Activated CD8-positive, alpha-beta memory T cell treated with anti-CD3 and anti-CD28 coated beads for 48 hours (primary cell): ENCODE results near the gene SNX25.
"Not testable (repeated sequence)": the region's sequence is repeated elsewhere in the genome, so short reads cannot be mapped to it uniquely, and the experiment has no call there.

Experiments
- DNase-seq, 3 experiments: peaks; one replicate each; pipeline ENCODE4 v3.0.0-alpha.2; 2020; ENCODE audit warnings: low read depth in 2 of 3, low spot score in 2 of 3

Gene SNX25

GRCh38 chr4:185298728-185299430 lies 89.5 kb downstream of the SNX25 start:
- DNase-seq: no peak

DNA sequence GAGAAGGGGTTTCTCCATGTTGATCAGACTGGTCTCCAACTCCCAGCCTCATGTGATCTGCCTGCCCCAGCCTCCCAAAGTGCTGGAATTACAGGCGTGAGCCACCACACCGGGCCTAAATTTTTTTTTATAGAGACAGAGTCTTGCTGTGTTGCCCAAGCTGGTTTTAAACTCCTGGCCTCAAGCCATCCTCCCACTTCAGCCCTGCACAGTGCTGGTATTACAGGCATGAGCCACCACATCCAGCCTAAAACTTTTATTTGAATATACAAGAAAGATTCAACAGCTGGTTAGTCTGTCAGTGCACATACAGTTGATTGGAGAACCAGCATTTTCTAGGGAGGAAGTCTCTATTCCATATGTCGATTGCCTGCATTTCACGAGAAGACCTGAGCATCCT lies 95.1 kb downstream of the SNX25 start:
- no peak for DNase-seq

- no peak for DNase-seq
Measured at GRCh38 chr4:185304944-185305690, 95.7 kb downstream of the SNX25 start.

DNA sequence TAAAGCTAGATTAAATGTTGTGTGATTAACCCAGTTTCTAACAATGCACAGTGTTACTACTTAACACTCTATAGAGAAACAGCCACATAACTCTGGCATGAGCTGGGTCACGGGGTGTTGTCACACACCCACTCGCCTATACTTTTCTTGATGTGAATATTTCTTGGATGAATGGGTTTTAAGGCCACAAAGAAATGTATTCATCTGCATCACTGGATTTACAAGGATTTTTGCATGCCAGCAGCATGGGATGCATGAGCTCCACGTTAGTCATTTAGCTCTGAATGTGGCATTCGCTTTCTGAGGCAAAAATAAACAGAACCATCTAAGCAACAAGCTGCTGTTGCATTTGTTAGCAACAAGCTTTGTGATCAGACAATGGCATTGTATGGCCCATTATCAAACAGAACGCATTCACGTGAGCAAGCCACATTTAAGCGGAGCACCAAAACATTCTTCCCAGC lies 96.6 kb downstream of the SNX25 start:
- DNase-seq: no peak

GRCh38 chr4:185307136-185307950 lies 97.9 kb downstream of the SNX25 start:
- DNase-seq: no peak

DNA sequence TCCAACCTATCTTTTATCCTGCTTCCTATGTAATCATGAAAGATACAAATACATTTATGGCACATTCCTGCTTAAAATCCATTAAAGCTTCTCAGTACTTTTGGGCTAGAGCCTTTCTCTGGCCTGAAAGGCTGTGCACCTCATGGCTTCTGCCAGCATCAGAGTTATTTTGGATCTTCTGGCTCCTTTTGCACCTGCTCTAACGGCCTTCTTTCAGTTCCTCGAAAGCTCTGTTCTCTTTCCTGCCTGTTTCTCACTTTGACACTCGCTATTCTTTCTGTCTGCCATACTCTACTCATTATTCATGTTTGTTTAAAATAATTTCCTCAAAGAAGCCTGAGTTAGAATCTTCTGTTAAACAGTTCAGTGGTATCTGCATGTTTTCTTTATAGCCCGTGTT lies 100.4 kb downstream of the SNX25 start:
- no peak for DNase-seq

DNA sequence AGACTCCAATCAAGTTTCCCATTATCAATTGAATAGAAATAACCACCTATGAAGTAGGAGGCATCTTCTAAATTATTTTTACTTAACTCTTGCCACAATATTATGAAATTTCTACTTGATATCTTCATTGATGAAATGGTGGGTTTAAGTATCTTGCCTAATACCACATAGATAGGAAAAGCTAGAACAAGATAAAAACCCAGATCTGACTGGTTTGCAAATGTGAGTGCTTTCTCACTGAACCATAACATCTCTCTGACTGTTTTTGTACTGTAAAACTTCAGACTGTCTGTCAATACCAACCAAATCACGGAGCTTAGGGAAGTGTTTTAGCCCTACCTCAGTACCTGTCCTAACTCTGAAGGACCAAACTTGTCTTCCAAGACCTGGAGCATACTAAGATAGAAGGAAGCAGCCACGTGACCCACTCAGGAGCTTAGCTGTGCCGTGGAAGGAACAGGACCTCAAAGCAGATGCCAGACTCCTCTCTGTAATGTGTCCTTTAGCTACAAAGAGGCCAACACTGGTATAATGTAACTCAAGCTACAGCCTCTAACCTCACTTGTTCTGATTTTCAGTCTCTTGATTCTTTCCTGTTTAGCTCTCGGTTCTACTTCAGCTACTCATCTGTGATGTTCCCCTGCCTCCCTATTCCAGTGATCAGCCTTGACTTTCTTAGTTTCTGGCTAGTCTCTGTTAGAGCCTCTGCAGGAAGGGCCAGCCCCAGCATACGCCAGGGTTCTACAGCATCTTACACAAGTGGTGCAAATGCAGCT lies 101.9 kb downstream of the SNX25 start:
- no peak for DNase-seq

DNA sequence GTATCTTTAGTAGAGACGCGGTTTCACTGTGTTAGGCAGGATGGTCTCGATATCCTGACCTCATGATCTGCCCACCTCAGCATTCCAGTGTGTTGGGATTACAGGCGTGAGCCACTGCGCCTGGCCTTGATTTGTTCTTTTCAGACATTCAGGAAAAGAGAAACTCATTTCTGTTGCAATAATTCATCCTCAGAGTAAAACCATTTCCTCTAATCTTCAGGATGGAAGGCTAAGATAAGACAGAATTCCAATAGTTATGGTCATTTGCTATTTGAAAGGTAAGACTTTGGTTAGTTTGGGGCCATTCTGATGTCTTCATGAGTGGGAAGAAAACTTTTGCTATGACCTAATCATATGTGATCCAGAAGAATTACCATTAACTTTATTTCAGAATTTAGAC lies 103.3 kb downstream of the SNX25 start:
- DNase-seq: no peak

GRCh38 chr4:185317462-185317861 lies 108.1 kb downstream of the SNX25 start:
- DNase-seq: not testable (repeated sequence)

DNA sequence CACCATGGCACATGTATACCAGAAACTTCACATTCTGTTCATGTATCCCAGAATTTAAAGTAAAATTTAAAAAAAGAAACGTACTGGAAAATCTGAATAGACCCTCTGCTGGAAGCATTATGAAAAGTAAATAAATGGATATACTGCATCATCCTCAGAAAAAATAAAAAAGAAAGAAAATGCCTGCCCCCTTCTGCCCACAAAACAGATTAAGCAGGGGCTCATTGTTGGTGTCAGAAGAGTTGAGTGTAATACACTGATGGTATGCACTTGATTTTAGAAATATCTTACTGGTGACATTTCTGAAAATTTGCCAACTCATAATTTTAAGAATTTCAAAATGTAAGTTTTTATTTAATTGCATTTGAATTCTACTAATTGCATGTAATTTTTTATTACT lies 108.5 kb downstream of the SNX25 start:
- no peak for DNase-seq

DNA sequence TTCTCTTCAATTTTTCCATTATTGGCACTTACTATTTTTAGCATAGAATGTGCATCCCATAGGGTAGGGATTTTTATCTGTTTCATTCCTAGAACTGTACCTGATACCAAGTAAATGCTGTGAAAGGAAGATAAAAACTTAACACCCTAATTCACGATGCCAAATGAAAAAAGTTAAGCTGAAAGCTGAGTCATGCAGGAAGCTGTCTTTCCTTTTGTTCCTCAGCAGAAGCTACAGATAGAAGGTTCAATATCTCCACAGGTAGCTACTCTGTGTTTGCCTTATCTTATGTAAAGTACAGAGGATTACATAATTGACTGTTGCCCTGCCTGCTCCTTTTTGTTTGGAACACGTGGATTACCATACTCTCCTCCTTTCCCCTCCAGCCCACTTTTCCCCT lies 109.3 kb downstream of the SNX25 start:
- no peak for DNase-seq

DNA sequence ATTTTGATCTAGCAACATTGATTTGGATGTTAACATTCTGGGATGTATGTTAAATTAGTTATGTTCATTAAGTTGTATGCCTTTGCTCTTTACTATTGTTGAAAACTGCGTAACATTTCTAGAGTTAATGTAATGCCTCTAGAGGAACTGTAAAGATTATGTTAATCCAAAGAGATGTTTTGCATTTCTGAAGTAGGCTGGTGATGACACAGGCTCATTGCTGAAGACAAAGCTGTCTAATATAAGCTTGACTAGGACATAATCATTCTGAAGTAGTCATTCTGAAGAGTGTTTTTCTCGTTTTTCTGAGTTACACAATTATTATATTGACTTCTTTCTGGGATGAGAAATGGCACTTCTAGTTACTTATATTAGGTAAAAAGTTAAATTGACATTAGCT lies 113.4 kb downstream of the SNX25 start:
- DNase-seq: no peak

GRCh38 chr4:185323606-185324005 lies 114.2 kb downstream of the SNX25 start:
- no peak for DNase-seq

DNA sequence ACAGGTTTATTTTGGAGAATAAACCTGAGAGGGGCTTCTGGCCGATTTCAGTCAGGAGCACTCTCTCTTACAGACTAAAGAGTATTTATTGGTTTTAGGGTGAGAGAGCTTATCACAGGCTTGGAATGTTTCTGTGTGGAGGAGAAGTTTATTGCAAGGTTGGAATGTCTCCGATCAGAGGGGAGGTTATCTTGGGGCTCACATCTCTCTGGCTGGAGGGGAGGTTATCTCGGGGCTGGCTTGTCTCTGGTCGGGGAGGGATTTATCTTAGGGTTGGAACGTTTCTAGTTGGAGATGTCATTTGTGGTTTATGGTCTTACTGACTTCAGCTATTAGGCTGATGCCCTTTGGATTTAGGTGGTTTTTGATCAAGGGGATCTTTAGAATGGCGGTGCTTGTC lies 115.0 kb downstream of the SNX25 start:
- DNase-seq: not testable (repeated sequence)

- not testable (repeated sequence) for DNase-seq
Measured at GRCh38 chr4:185325721-185326120, 116.3 kb downstream of the SNX25 start.

- DNase-seq: no peak
Measured at GRCh38 chr4:185328586-185328985, 119.2 kb downstream of the SNX25 start.

DNA sequence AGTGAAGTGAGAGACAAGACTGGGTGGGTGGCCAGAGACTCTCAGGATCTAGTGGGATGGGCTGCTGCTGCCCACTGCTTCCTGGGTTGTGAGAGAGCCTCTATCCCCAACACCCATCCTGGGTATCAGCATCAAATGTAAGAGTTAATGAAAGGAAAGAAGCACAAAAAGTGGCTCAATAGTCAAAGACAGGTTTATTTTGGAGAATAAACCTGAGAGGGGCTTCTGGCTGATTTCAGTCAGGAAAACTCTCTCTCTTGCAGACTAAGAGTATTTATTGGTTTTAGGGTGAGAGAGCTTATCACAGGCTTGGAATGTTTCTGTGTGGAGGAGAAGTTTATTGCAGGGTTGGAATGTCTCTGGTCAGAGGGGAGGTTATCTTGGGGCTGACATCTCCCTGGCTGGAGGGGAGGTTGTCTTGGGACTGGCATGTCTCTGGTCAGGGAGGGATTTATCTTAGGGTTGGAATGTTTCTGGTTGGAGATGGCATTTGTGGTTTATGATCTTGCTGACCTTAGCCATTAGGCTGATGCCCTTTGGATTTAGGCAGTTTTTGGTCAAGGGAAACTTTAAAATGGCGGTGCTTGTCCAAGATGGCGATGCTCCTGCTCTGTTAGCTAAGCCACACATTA lies 120.6 kb downstream of the SNX25 start:
- not testable (repeated sequence) for DNase-seq

DNA sequence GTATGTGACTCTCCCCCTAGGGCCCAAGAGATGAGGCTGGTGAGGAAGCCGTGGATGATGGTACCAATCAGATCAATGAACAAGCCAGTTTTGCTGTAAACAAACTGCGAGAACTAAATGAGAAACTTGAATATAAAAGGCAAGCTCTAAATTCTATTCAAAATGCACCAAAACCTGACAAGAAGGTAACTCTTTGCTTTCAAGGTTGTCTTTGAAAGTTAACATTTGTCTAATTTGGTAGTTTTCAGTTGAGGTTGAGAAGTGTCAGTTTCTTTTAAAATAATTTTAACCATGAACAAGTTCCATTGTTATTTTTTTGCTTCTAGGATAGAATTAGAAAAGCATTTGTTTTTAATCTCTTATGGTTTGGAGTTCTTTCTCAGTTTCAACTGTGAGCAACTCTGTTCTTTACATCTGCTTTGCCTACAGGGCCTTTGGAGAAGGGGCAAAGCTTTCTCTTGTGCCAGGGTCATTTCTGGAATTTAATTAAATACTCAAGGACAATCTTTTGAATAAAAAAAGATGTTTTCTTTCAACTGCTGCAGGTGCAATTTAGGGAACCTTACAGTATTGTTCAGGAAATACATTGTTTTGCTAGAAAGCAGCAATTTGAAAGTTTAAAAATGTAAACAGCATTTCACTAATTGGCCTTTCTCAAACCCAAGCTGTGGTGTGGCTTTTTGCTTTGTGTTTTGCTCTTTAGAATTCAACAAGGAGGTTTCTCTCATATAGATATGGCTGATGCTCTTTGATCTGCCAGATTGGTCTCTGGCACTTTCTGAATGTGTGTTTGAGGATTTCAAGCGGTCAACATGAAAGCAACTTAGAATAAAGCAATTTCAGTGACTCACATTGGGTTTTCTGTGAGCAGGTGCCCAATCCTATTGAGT lies 123.4 kb downstream of the SNX25 start:
- DNase-seq: no peak

DNA sequence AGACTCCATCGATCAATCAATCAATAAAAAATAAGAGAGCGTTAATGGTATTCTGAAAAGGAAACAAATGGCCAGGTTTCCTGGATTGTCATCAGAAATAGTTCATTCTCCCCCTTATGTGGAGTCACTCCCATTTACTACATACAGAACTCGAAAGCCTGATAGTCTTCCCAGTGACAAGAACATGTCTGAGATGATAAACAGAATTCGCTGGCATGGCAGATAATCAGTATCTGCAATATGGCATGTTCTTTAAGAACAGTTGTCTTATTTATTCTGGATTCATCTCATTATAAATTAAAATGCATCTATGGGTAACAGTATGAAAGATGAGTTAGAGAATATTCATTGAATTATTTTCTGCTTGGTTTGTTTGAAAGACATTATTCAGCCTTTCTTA lies 124.9 kb downstream of the SNX25 start:
- no peak for DNase-seq

GRCh38 chr4:185335579-185335978 lies 126.2 kb downstream of the SNX25 start:
- DNase-seq: no peak
